GM21619 (cell line): ENCODE results near the gene BARX2.

ENCODE experiments used
- ATAC-seq: cut with Tn5 transposase; IDR thresholded peaks from one replicate; pipeline ENCODE4 v1.9.1; 2021; ENCODE audit not compliant: unreplicated experiment

The BARX2 gene

DNA sequence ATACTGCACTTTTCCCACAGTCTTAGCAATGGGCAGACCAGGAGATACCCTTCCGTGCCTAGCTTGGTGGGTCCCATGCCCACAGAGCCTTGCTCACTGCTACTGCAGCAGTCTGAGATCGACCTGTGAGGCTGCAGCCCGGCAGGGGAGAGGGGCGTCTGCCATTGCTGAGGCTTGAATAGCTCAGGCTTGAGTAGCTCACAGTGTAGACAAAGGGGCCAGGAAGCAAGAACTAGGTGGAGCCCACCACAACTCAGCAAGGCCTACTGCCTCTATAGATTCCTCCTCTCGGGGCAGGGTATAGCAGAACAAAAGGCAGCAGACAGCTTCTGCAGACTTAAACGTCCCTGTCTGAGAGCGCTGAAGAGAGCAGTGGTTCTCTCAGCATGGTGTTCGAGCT is 118.1 kb downstream of the BARX2 start:
- ATAC-seq = no peak
